ENCODE results near the gene FRMD1. TPM values are rescaled to one million over a fixed set of nuclear protein-coding genes. Genes with fewer than 3 reads are reported as not detected.

Gene FRMD1
- total RNA-seq, 4 donors from 2014 or later: 9.9 to 14.4 (median 12.5) TPM

DNA sequence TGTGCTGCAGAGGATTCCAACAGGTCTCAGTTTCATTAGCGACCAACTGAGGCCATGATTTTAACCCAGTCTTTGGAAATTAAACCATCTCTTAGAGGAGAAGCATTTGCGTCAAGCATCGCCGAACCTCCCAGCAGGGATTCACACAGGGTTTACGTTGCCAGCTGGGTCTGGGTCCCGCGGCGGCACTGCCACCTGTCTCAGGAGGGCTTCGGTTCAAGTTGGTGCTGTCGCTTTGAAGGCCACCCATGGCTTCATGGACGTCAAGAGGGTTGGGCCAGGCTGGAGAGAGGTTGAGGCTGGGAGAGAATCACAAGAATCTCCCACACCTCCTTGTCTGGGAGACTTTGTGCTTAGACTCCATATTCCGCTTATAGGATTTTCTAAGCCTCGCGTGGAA lies 43.0 kb upstream of the FRMD1 start:
- no peak overlapping the region for H3K4me3 ChIP-seq
- H3K27me3 ChIP-seq: no peaks in the 10 kb centered on the region
- TF ChIP-seq EP300 (IDR thresholded peaks at IDR 0.05) (no peak), POLR2A (IDR thresholded peaks at IDR 0.05) (no peak)
- TF ChIP-seq, protein P1, sequence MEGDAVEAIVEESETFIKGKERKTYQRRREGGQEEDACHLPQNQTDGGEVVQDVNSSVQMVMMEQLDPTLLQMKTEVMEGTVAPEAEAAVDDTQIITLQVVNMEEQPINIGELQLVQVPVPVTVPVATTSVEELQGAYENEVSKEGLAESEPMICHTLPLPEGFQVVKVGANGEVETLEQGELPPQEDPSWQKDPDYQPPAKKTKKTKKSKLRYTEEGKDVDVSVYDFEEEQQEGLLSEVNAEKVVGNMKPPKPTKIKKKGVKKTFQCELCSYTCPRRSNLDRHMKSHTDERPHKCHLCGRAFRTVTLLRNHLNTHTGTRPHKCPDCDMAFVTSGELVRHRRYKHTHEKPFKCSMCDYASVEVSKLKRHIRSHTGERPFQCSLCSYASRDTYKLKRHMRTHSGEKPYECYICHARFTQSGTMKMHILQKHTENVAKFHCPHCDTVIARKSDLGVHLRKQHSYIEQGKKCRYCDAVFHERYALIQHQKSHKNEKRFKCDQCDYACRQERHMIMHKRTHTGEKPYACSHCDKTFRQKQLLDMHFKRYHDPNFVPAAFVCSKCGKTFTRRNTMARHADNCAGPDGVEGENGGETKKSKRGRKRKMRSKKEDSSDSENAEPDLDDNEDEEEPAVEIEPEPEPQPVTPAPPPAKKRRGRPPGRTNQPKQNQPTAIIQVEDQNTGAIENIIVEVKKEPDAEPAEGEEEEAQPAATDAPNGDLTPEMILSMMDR (IDR thresholded peaks at IDR 0.05): no peak
- H3K9me3 ChIP-seq: no peaks in the 10 kb centered on the region
- H3K4me1 ChIP-seq: no peaks in the 10 kb centered on the region
- no peaks in the 10 kb centered on the region for H3K36me3 ChIP-seq
- WGBS, 2 donors: 92 to 93% methylated on average over 14 of the region's 14 CpGs
- no peak for DNase-seq (ENCODE audit: low spot score in 2 of 2)
- no peak overlapping the region for H3K27ac ChIP-seq

DNA sequence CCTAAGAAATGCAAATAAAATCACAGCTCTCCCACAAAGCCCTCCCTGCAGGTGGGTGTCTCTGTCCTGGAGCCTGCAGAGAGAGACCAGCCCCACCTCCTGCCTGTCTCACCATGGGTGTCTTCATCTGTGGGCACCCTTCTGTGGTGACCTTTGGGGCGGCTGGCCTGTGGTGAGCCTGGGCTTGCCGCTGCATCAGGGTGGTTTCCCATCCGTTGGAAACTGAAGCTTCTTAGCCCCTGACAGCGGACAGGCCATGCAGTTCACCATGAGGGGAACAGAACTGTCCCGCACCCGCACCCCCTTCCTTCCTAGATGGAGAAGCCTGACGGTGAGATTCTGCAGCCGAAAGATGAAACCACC lies 42.3 kb upstream of the FRMD1 start:
- DNase-seq (ENCODE audit: low spot score in 2 of 2): no peak
- no peaks in the 10 kb centered on the region for H3K27me3 ChIP-seq
- no peak for TF ChIP-seq EP300 (IDR thresholded peaks at IDR 0.05)
- TF ChIP-seq POLR2A (IDR thresholded peaks at IDR 0.05): no peak
- 92 to 94% methylated on average over 5 to 8 of the region's 8 CpGs for WGBS, 2 donors
- H3K27ac ChIP-seq: no peak overlapping the region
- no peaks in the 10 kb centered on the region for H3K36me3 ChIP-seq
- H3K4me1 ChIP-seq: no peaks in the 10 kb centered on the region
- no peak overlapping the region for H3K4me3 ChIP-seq
- H3K9me3 ChIP-seq: peaks cover 0 to 3% (median 0%) of the 10 kb centered on the region in 4 donors

DNA sequence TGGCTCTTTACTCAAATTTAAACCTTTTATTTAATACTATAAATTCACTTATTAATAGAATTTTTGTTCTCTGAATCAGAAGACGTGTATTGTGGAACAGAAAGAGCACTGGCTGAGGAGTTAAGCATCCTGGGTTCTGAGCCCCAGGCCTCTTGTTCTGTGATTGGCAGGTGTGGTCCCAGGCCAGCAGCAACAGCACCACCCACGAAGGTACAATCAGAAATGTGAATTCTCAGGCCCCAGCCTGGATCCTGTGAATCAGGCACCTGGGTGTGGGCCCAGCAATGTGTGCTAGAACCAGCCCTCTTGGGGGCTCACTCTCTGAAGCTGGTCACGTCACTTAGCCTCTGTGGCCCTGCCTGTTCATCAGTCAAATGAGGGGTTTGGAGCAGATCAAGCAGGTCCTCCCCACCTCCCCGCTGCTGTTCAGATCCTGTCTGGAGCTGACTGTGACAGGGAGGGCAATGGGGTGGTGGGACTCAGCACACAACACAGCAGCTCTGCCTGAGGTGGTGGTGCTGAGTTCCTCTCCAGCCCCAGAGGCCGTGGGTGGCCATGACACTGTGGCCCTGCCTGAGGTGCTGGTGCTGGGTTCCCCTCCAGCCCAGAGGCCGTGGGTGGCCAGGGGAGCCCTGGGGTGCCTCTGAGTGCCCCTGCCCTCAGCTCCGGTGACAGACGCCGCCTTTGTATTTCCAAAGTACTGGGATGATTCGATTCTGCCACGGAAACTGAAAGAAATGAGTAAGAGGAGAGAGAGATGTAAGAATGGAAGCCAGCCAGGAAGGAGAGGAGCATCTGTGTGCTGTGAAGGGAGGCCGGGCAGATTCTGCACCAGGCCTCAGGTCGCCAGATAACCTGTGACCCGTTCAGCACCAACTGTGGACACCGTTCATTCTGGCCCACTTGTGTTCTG lies 41.6 kb upstream of the FRMD1 start:
- no peaks in the 10 kb centered on the region for H3K27me3 ChIP-seq
- no peak overlapping the region for H3K4me3 ChIP-seq
- peaks cover 0 to 3% (median 0%) of the 10 kb centered on the region in 4 donors for H3K9me3 ChIP-seq
- no peak for DNase-seq (ENCODE audit: low spot score in 2 of 2)
- TF ChIP-seq EP300 (IDR thresholded peaks at IDR 0.05): no peak
- TF ChIP-seq, protein P1 (IDR thresholded peaks at IDR 0.05): no peak
- no peak for TF ChIP-seq POLR2A (IDR thresholded peaks at IDR 0.05)
- H3K27ac ChIP-seq: no peak overlapping the region
- no peaks in the 10 kb centered on the region for H3K36me3 ChIP-seq
- 67 to 79% methylated on average over 15 of the region's 15 CpGs for WGBS, 2 donors
- no peaks in the 10 kb centered on the region for H3K4me1 ChIP-seq

DNA sequence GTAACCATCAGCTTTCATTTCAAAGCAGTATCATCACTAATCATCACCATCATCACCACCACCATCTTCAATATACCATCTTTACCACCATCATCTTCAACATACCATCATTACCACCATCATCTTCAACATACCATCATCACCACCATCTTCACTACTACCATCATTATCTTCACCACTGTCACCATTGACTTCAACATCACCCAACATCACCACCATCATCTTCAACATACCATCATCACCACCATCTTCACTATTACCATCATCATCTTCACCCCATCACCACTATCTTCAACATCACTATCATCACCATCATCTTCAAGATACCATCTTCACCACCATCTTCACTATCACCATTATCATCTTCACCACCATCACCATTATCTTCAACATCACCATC lies 40.5 kb upstream of the FRMD1 start:
- Histone ChIP-seq H3K27me3 (no peaks in the 10 kb centered on the region), H3K9me3 (peaks cover 0 to 3% (median 0%) of the 10 kb centered on the region in 4 donors), H3K36me3 (no peaks in the 10 kb centered on the region), H3K4me3 (no peak overlapping the region), H3K27ac (no peak overlapping the region), H3K4me1 (no peaks in the 10 kb centered on the region)
- TF ChIP-seq, protein P1 (IDR thresholded peaks at IDR 0.05): no peak
- no peak for TF ChIP-seq EP300 (IDR thresholded peaks at IDR 0.05)
- no peak for TF ChIP-seq POLR2A (IDR thresholded peaks at IDR 0.05)
- no peak for DNase-seq (ENCODE audit: low spot score in 2 of 2)

DNA sequence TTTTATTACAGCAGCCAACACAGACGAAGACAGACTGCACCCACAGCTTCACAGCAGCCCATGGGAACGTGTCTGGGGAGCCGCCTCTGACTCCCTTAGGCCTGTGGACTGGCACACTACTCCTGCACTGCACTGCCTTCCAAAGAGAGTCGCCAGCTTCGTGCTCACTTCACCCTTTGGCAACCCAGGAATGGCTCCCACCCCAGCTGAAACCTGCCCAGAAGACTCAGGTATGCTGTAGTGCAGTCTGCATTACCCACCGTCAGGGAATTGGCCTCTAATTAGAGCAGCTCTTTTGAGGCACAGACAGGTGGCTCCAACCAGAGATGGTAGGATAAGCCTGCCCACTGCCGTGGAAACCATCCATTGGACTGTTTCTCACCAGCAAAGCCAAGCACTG lies 39.9 kb upstream of the FRMD1 start:
- H3K27ac ChIP-seq: no peak overlapping the region
- H3K4me3 ChIP-seq: no peak overlapping the region
- no peaks in the 10 kb centered on the region for H3K27me3 ChIP-seq
- DNase-seq (ENCODE audit: low spot score in 2 of 2): no peak
- 89% methylated on average over 7 of the region's 7 CpGs for WGBS, 2 donors
- H3K36me3 ChIP-seq: no peaks in the 10 kb centered on the region
- no peaks in the 10 kb centered on the region for H3K4me1 ChIP-seq
- TF ChIP-seq, protein P1 (IDR thresholded peaks at IDR 0.05): no peak
- TF ChIP-seq EP300 (IDR thresholded peaks at IDR 0.05) (no peak), POLR2A (IDR thresholded peaks at IDR 0.05) (no peak)
- peaks cover 0 to 3% (median 0%) of the 10 kb centered on the region in 4 donors for H3K9me3 ChIP-seq
